K562 (cell line): ENCODE data around the gene MACROD2. TPM values are rescaled to one million over a fixed set of nuclear protein-coding genes. Genes with fewer than 3 reads are reported as not detected.

Experiments used
- ATAC-seq: fragments of 200-7000 bp; cut with Tn5 transposase; 3 replicates; pipeline ENCODE4 v1.9.1; 2020; ENCODE audit warnings: moderate library complexity
- BruUV-seq: library from RNA; stranded (reverse); fragments of 400-500 nt; replicated peaks from 2 replicates; lab custom pipeline; 2021; lab: Mats Ljungman, UMichigan
- CTCF ChIA-PET: fragments of 300-600 bp; formaldehyde crosslinking; extraction: SDS; loops from one replicate; lab custom pipeline; 2021; ENCODE audit warnings: low intra/inter-chr PET ratio; lab: Yijun Ruan, JAX
- POLR2A ChIA-PET: fragments of 300-600, 350-650 bp; sonication (Branson Sonifier 250); formaldehyde crosslinking; extraction: SDS; loops from one replicate; lab custom pipeline; 2021; ENCODE audit warnings: antibody characterized with exemption, inconsistent platforms; lab: Yijun Ruan, JAX
- DNase-seq, 4 experiments: peaks; one replicate each; pipeline versions ENCODE4 v3.0.0 to v3.0.0-alpha.2; 2011 to 2018; ENCODE audit warnings: low spot score in 3 of 4, mixed read lengths in 3 of 4; ENCODE audit errors: extremely low read depth in 1 of 4
- FAIRE-seq: peaks from 2 replicates; lab custom pipeline; 2011; peaks lifted over from hg19 to GRCh38; lab: Jason Lieb, UNC
- H2AFZ ChIP-seq: 2 replicates; pipeline ENCODE4 v1.6.0; 2011; ENCODE audit warnings: low read depth, low read length, control low read depth, inconsistent platforms
- H3K27ac ChIP-seq: fragments of 200-600 bp; 3 replicates; pipeline ENCODE4 v1.8.0; 2011; ENCODE audit warnings: low read depth, mild to moderate bottlenecking, control low read depth, inconsistent platforms, low read length, moderate library complexity, mixed read lengths; ENCODE audit errors: extremely low read depth
- H3K27me3 ChIP-seq, 2 experiments: fragments of 300-600 bp in 1 of 2; 2 replicates in 1 of 2; 3 replicates in 1 of 2; pipeline versions ENCODE4 v1.6.0 to v1.8.0; 2011; ENCODE audit warnings: inconsistent platforms in 2 of 2, low read length in 2 of 2, mild to moderate bottlenecking in 1 of 2, mixed read lengths in 1 of 2, moderate library complexity in 1 of 2; ENCODE audit not compliant: control insufficient read depth in 2 of 2, insufficient read depth in 2 of 2
- H3K36me3 ChIP-seq: fragments of 300-600 bp; 3 replicates; pipeline ENCODE4 v1.8.0; 2011; ENCODE audit warnings: mild to moderate bottlenecking, low read length, inconsistent platforms; ENCODE audit not compliant: control insufficient read depth, insufficient read depth
- H3K4me1 ChIP-seq, 2 experiments: fragments of 200-600 bp in 1 of 2; replicated peaks in 1 of 2; 2 replicates in 1 of 2; 3 replicates in 1 of 2; pipeline versions ENCODE4 v1.5.1 to v1.8.0; 2011; ENCODE audit warnings: inconsistent platforms in 2 of 2, low read length in 2 of 2, mild to moderate bottlenecking in 1 of 2, mixed read lengths in 1 of 2, moderate library complexity in 1 of 2; ENCODE audit not compliant: control insufficient read depth in 2 of 2, insufficient read depth in 2 of 2
- H3K4me2 ChIP-seq: 2 replicates; pipeline ENCODE4 v1.6.1; 2011; ENCODE audit warnings: low read length, control low read depth, inconsistent platforms, mixed read lengths; ENCODE audit not compliant: insufficient read depth
- H3K4me3 ChIP-seq: fragments of 200-600 bp; sonication (generic), shearing (Covaris generic); 2 replicates; pipeline ENCODE4 v1.5.1; 2016; ENCODE audit warnings: control low read depth, inconsistent platforms
- H3K79me2 ChIP-seq: fragments of 200-600 bp; 3 replicates; pipeline ENCODE4 v1.8.0; 2011; ENCODE audit warnings: low read length, inconsistent platforms; ENCODE audit not compliant: control insufficient read depth, insufficient read depth
- H3K9ac ChIP-seq, 2 experiments: 2 replicates each; pipeline versions ENCODE4 v1.6.0 to v1.6.1; 2011; ENCODE audit warnings: low read depth in 2 of 2, low read length in 2 of 2, control low read depth in 1 of 2, inconsistent platforms in 1 of 2, mild to moderate bottlenecking in 1 of 2, mixed read lengths in 1 of 2; ENCODE audit not compliant: insufficient read depth in 1 of 2
- H3K9me1 ChIP-seq: one replicate; pipeline ENCODE4 v1.6.0; 2011; ENCODE audit warnings: inconsistent platforms, mild to moderate bottlenecking, low read length, moderate library complexity; ENCODE audit not compliant: control insufficient read depth, insufficient read depth
- H3K9me3 ChIP-seq: replicated peaks from 2 replicates; pipeline ENCODE4 v1.5.1; 2011; ENCODE audit warnings: low read depth, low read length, inconsistent platforms; ENCODE audit not compliant: control insufficient read depth, insufficient read depth
- H4K20me1 ChIP-seq: replicated peaks from 2 replicates; pipeline ENCODE4 v1.6.1; 2011; ENCODE audit warnings: low read length, inconsistent platforms, mixed read lengths; ENCODE audit not compliant: control insufficient read depth, insufficient read depth
- EWSR1 ChIP-seq: fragments of 450-650 bp; IDR thresholded peaks from 2 replicates; pipeline ENCODE4 v1.6.1; 2018; ENCODE audit warnings: borderline replicate concordance, mild to moderate bottlenecking, low read depth, moderate library complexity; ENCODE audit not compliant: partially characterized antibody
- GMEB1 ChIP-seq: fragments of 250-450 bp; sonication (Bioruptor Pico); IDR thresholded peaks from 2 replicates; pipeline ENCODE4 v1.4.0; 2020; ENCODE audit warnings: mild to moderate bottlenecking
- WGBS: fragments of 100-300 bp; shearing (Covaris generic); methylation state at CpG from one replicate; pipeline ENCODE4 v1.1.6; 2016; ENCODE audit warnings: low coverage, mixed read lengths; ENCODE audit not compliant: insufficient coverage; ENCODE audit errors: missing lambda C conversion rate; 5-methylcytosine and 5-hydroxymethylcytosine counted together
- in situ Hi-C: fragments of 300-500 bp; cut with MboI; formaldehyde crosslinking; loops from 4 replicates; pipeline ENCODE4 v1.15.0; 2018; ENCODE audit warnings: inconsistent platforms, mixed read lengths
- intact Hi-C: fragments of 100-400 bp; cut with micrococcal nuclease; formaldehyde crosslinking; loops from 2 replicates; pipeline ENCODE4 v1.14.2; 2022
- polyA plus RNA-seq, 8 experiments: library from polyadenylated mRNA; depleted of rRNA in 4 of 8; stranded (reverse) in 5 of 8; unstranded in 3 of 8; fragments of >200 nt; fragmentation: Nextera tagmentation in 2 of 8; fragmentation: Illumina TruSeq in 1 of 8; extraction: Ambion mirVana in 2 of 8; extraction: Trizol in 1 of 8; gene quantifications; 2 replicates each; pipeline versions ENCODE4 v1.2.1 to v1.2.3, GENCODE V29; 2011 to 2014; ENCODE audit warnings: inconsistent platforms in 1 of 8, missing spikeins in 1 of 8
- total RNA-seq, 7 experiments: library from RNA; depleted of rRNA in 6 of 7; stranded (reverse); fragments of >200 nt in 6 of 7; fragmentation: Illumina TruSeq in 2 of 7; extraction: Trizol in 2 of 7; gene quantifications; 2 replicates each; pipeline versions ENCODE4 v1.2.1 to v1.2.3, GENCODE V29; 2011 to 2021; ENCODE audit warnings: low replicate concordance in 1 of 7
- TF ChIP-seq, protein P1 (sequence below): fragments of 200-400 bp; formaldehyde crosslinking; IDR thresholded peaks from 2 replicates; pipeline ENCODE4 v1.6.1; 2017; ENCODE audit warnings: mild to moderate bottlenecking, low read depth, low read length, moderate library complexity

MACROD2 gene
- total and polyA plus RNA-seq, 9 of the 15 experiments (the other 6 are each of a cell fraction or from before 2014, with no cell fraction given): not detected

GRCh38 chr20:15599961-15600360 lies 1604.6 kb downstream of the MACROD2 start:
- H3K27ac ChIP-seq: no peak overlapping the region
- no peaks in the 10 kb centered on the region for H3K36me3 ChIP-seq
- no peak for FAIRE-seq
- in situ Hi-C loops: no loop called here
- H2AFZ ChIP-seq: no peak overlapping the region
- no peak for TF ChIP-seq EWSR1
- TF ChIP-seq, protein P1, sequence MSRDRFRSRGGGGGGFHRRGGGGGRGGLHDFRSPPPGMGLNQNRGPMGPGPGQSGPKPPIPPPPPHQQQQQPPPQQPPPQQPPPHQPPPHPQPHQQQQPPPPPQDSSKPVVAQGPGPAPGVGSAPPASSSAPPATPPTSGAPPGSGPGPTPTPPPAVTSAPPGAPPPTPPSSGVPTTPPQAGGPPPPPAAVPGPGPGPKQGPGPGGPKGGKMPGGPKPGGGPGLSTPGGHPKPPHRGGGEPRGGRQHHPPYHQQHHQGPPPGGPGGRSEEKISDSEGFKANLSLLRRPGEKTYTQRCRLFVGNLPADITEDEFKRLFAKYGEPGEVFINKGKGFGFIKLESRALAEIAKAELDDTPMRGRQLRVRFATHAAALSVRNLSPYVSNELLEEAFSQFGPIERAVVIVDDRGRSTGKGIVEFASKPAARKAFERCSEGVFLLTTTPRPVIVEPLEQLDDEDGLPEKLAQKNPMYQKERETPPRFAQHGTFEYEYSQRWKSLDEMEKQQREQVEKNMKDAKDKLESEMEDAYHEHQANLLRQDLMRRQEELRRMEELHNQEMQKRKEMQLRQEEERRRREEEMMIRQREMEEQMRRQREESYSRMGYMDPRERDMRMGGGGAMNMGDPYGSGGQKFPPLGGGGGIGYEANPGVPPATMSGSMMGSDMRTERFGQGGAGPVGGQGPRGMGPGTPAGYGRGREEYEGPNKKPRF: no peak
- no peak for TF ChIP-seq GMEB1 (CRISPR knock-in tag)
- no peak overlapping the region for H3K4me2 ChIP-seq
- ChIA-PET POLR2A (no interaction called here), CTCF (no interaction called here)
- intact Hi-C loops: no loop called here
- no peak for DNase-seq
- no peaks in the 10 kb centered on the region for H3K79me2 ChIP-seq
- H3K4me3 ChIP-seq: no peak overlapping the region
- no peak overlapping the region for H3K9ac ChIP-seq
- H3K9me3 ChIP-seq: no peaks in the 10 kb centered on the region
- no peaks in the 10 kb centered on the region for H3K4me1 ChIP-seq
- H4K20me1 ChIP-seq: no peaks in the 10 kb centered on the region
- no peak for ATAC-seq
- H3K9me1 ChIP-seq: no peaks in the 10 kb centered on the region
- WGBS: 0% methylated on average over 1 of the region's 2 CpGs
- no TSS peak for BruUV-seq
- H3K27me3 ChIP-seq: no peaks in the 10 kb centered on the region
